Left lung (tissue), 10 donors: ENCODE measurements around the gene NR4A1. TPM values are rescaled to one million over a fixed set of nuclear protein-coding genes. Genes with fewer than 3 reads are reported as not detected.

Experiments used
- ATAC-seq: fragments of 200-7000 bp; cut with Tn5 transposase; one replicate; pipeline ENCODE4 v1.9.1; 2020; ENCODE audit warnings: moderate library complexity
- DNase-seq, 4 donors: peaks; one replicate each; pipeline ENCODE4 v3.0.0-alpha.2; 2013 to 2020
- H3K27ac ChIP-seq, 2 donors: fragments of 200-600 bp; sonication (generic) in 1 of 2; one replicate each; pipeline versions ENCODE4 v1.5.0 to v1.8.0; 2020 to 2021
- H3K27me3 ChIP-seq, 2 donors: fragments of 200-600 bp; sonication (generic) in 1 of 2; one replicate each; pipeline versions ENCODE4 v1.5.0 to v1.8.0; 2020 to 2021
- H3K36me3 ChIP-seq, 2 donors: fragments of 200-600 bp; sonication (generic) in 1 of 2; one replicate each; pipeline versions ENCODE4 v1.5.0 to v1.8.0; 2020 to 2021
- H3K4me1 ChIP-seq, 2 donors: fragments of 200-600 bp; one replicate each; pipeline ENCODE4 v1.8.0; 2021
- H3K4me3 ChIP-seq, 2 donors: fragments of 200-600 bp; sonication (generic) in 1 of 2; one replicate each; pipeline versions ENCODE4 v1.5.0 to v1.8.0; 2020 to 2021; ENCODE audit warnings: mild to moderate bottlenecking in 1 of 2
- H3K9me3 ChIP-seq, 2 donors: fragments of 200-600 bp; sonication (generic) in 1 of 2; one replicate each; pipeline versions ENCODE4 v1.5.0 to v1.8.0; 2020 to 2021
- intact Hi-C, 2 donors: fragments of 100-400 bp; cut with DNase I; formaldehyde crosslinking; loops; one replicate each; pipeline versions ENCODE4 v1.11.2 to v1.14.2; 2022
- polyA plus RNA-seq, 6 donors: library from polyadenylated mRNA; unstranded; fragments of 120-200 nt; gene quantifications; one replicate each; pipeline ENCODE4 v1.2.1, GENCODE V29; 2013; ENCODE audit not compliant: insufficient read length in 6 of 6
- total RNA-seq, 2 donors: library from RNA; stranded (reverse); fragmentation: NEBNext Ultra II Directional; extraction: Animal tissue kit (Norgen Biotek cat#: 25700); gene quantifications; one replicate each; pipeline ENCODE4 v1.2.1, GENCODE V29; 2021
- TF ChIP-seq, protein P1 (sequence below), 2 donors: fragments of 200-600 bp; sonication (generic) in 1 of 2; IDR thresholded peaks; one replicate each; pipeline versions ENCODE4 v1.5.0 to v1.8.0; 2021; ENCODE audit warnings: antibody characterized with exemption in 2 of 2
- donor health status: DM: no; HTN: yes; CAD: no.
- donor health status: DM: no; HTN: no; CAD: no.

Gene NR4A1
- total and polyA plus RNA-seq, 8 donors = 12.8 to 293 (median 82.3) TPM

DNA sequence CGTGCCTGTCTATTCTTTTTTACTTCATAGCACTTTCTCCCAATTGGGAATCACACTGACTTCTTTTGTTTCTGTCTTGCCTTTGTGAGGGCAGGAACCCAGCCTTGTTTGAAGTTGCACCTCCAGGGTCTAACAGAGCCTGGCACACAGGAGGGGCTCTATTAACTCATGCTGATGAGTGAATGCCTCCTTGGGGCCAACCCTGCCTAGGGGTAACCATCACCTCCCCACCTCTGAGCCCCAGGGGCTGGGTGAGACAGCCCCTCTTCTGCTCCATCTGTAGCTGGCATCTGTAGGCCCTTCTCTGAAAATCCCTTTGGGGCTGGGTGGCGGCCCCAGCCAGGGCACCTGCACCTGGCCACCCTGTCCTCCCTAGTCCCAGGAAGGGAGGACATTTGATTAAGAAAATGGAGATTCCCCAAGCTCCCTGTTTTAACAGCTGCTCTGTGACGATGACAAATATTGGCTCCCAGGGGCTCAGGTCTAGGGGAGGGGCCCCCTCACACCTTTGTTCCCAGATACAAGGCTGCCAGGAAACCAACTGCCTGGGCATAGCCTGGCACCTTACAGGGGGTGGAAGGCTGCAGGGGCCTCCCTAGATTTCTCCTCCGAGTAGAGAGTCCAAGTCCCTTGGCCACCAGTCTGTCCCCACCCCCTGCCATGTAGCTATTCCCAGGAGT is 32.7 kb upstream of the NR4A1 start:
- H3K4me3 ChIP-seq = no peak overlapping the region
- no peak overlapping the region for H3K27ac ChIP-seq
- DNase-seq (no peak), ATAC-seq (no peak)
- peaks cover 0 to 21% of the 10 kb centered on the region in 2 donors for H3K36me3 ChIP-seq
- intact Hi-C loops = no loop called here
- no peaks in the 10 kb centered on the region for H3K9me3 ChIP-seq
- H3K27me3 ChIP-seq = peaks cover 0 to 25% of the 10 kb centered on the region in 2 donors
- TF ChIP-seq, protein P1, sequence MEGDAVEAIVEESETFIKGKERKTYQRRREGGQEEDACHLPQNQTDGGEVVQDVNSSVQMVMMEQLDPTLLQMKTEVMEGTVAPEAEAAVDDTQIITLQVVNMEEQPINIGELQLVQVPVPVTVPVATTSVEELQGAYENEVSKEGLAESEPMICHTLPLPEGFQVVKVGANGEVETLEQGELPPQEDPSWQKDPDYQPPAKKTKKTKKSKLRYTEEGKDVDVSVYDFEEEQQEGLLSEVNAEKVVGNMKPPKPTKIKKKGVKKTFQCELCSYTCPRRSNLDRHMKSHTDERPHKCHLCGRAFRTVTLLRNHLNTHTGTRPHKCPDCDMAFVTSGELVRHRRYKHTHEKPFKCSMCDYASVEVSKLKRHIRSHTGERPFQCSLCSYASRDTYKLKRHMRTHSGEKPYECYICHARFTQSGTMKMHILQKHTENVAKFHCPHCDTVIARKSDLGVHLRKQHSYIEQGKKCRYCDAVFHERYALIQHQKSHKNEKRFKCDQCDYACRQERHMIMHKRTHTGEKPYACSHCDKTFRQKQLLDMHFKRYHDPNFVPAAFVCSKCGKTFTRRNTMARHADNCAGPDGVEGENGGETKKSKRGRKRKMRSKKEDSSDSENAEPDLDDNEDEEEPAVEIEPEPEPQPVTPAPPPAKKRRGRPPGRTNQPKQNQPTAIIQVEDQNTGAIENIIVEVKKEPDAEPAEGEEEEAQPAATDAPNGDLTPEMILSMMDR (IDR thresholded peaks at IDR 0.05) = no peak
- H3K4me1 ChIP-seq = peaks cover 0 to 20% of the 10 kb centered on the region in 2 donors

DNA sequence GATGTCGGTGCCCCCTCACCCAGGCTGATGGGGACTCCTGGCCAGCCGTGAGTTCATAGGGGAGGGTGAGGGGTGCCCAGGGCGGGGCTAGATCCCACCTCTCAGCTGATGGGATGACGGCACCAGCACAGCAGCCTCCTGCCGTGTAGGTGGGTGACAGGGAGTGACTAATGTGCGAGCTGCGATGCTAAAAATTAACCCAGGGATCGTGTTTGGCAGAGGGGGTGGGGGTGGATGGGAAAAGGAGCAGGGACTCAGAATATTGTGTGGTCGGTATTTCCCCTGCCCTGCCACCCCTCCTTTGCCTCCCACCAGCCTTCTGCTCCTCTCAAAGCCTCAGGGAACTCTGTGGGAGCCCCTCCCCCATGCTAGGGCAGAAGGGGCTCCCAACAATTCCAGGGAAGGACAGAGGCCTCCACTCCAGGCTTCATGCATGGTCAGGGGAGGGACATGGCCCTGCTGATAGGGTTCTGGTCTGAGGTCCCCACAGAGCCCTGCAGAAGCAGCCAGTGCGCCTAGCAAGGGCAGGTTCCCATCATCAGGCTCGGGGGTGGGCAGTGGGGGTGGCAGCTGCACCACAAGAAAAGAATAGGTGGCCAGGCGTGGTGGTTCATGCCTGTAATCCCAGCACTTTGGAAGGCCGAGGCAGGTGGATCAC is 32.0 kb upstream of the NR4A1 start:
- no peak for DNase-seq
- intact Hi-C loops = no loop called here
- Histone ChIP-seq H3K27ac (no peak overlapping the region), H3K4me1 (peaks cover 3 to 26% of the 10 kb centered on the region in 2 donors), H3K36me3 (peaks cover 0 to 14% of the 10 kb centered on the region in 2 donors), H3K4me3 (no peak overlapping the region), H3K9me3 (no peaks in the 10 kb centered on the region), H3K27me3 (peaks cover 0 to 25% of the 10 kb centered on the region in 2 donors)
- TF ChIP-seq, protein P1 (IDR thresholded peaks at IDR 0.05) = no peak
- no peak for ATAC-seq

DNA sequence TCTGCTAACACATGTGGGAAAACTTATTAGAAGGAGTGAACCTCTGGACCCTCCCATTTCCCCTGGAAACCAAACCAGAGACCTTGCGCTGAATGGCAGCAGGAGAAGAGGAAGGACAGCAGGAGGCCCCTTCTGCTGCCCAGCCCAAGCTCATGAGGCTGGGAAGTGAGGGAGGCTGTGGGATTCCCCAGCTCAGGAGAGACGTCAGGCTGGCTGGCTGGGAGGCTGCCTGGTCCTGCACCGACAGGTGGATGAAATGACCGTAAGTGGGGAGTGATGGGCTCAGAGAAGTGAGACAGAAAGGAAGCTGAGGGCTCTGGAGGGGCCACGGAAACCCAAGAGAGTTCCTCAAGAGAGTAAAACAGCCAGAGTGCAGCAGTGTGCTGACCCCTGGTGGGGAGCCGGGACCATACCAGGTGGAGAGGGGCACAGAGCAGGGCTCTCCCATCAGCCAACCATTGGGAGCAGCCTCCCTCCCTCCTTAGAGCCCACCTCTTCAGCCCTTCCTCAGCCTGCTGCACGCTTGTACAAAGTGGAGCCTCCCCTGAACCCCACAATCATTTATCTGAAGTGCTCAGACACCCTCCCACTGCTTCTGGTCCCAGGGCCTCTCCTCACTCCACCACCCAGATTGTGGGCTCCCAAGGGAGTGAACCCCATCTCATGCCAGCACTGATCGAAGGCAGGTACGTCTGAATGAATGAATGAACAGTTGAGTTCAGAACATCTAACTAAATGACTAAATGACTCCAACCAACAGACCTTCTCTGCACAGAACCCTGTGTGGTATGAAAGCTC is 30.5 kb upstream of the NR4A1 start:
- DNase-seq (peak in 1 of 4 donors; percentile 65), ATAC-seq (peak; percentile 9)
- peaks cover 3 to 41% of the 10 kb centered on the region in 2 donors for H3K4me1 ChIP-seq
- no peaks in the 10 kb centered on the region for H3K9me3 ChIP-seq
- H3K27ac ChIP-seq = no peak overlapping the region
- H3K36me3 ChIP-seq = peaks cover 0 to 3% of the 10 kb centered on the region in 2 donors
- peaks cover 0 to 17% of the 10 kb centered on the region in 2 donors for H3K27me3 ChIP-seq
- TF ChIP-seq, protein P1 (IDR thresholded peaks at IDR 0.05) = peak; percentile 62 to 64
- intact Hi-C loops = loop anchor here in 1 of 2 donors (10.0 kb wide), 1 partner anchor 104 kb away; no protein-coding TSS in a partner anchor
- H3K4me3 ChIP-seq = no peak overlapping the region

DNA sequence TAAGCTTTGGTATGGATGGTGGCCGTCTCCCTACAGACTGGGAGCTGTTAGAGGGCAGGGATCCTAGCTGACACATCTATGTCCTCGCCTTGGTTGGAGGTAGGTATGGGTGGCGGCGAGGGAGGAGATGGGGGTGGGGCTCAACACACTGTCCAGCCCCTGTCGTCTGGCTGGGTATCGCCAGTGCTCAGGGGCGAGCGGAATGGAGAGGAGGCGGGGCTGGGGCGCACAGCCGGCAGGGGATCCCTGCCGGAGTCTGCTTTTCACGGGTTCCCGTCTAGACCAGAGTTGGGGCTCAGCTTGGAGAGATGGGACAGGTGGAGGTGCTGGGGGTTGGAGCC is 28.4 kb upstream of the NR4A1 start:
- DNase-seq (no peak), ATAC-seq (no peak)
- peak overlapping the region; percentile 37 to 47 for H3K4me3 ChIP-seq
- intact Hi-C loops = loop anchor here in 1 of 2 donors (10.0 kb wide), 1 partner anchor 102 kb away; no protein-coding TSS in a partner anchor
- H3K27ac ChIP-seq = peak overlapping the region; percentile 2 to 85
- no peaks in the 10 kb centered on the region for H3K9me3 ChIP-seq
- H3K36me3 ChIP-seq = no peaks in the 10 kb centered on the region
- peaks cover 3 to 48% of the 10 kb centered on the region in 2 donors for H3K4me1 ChIP-seq
- H3K27me3 ChIP-seq = peaks cover 0 to 14% of the 10 kb centered on the region in 2 donors
- TF ChIP-seq, protein P1 (IDR thresholded peaks at IDR 0.05) = no peak
